Measurements from ENCODE around the gene TMEM139.

GRCh38 chr7:143279186-143280098 lies 5.3 kb upstream of the TMEM139 start:
- TF ChIP-seq NFRKB (IDR thresholded peaks at IDR 0.05) (no peak), FOXM1 (IDR thresholded peaks at IDR 0.05; ENCODE audit: borderline replicate concordance) (no peak), FOXK2 (IDR thresholded peaks at IDR 0.05) (no peak), FOXA1 (IDR thresholded peaks at IDR 0.05) (no peak), LEF1 (IDR thresholded peaks at IDR 0.05; ENCODE audit: borderline replicate concordance) (no peak), ELF4 (IDR thresholded peaks at IDR 0.05) (no peak), HDGF (IDR thresholded peaks at IDR 0.05; ENCODE audit: borderline replicate concordance) (no peak)
